ENCODE data around the gene ACKR2.

Gene ACKR2

GRCh38 chr3:42908675-42909074 is 99.4 kb downstream of the ACKR2 start:
- Histone ChIP-seq H3K27me3 (ENCODE audit: insufficient read depth, low read length, poor library complexity, severe bottlenecking) (no peaks in the 10 kb centered on the region), H3F3A (ENCODE audit: low read depth) (no peaks in the 10 kb centered on the region), H2AFZ (ENCODE audit: low read length) (no peak overlapping the region), H3K79me2 (ENCODE audit: insufficient read depth, low read length) (no peaks in the 10 kb centered on the region), H3K9me2 (replicated peaks; ENCODE audit: low read depth, low read length) (no peaks in the 10 kb centered on the region), H3K9ac (ENCODE audit: low read depth, low read length, poor library complexity, severe bottlenecking) (no peak overlapping the region), H3K36me3 (ENCODE audit: insufficient read depth, low read length) (no peaks in the 10 kb centered on the region), H3K4me2 (ENCODE audit: low read depth, low read length, poor library complexity, severe bottlenecking) (no peak overlapping the region), H3K9me3 (ENCODE audit: insufficient read depth, low read depth, low read length) (peaks cover 6% of the 10 kb centered on the region; the same call in 1 of the 2 replicates), H3K4me1 (ENCODE audit: insufficient read depth, low read length, poor library complexity, severe bottlenecking) (no peaks in the 10 kb centered on the region), H3K4me3 (ENCODE audit: low read length, poor library complexity, severe bottlenecking) (no peak overlapping the region), H4K20me1 (ENCODE audit: insufficient read depth, low read length, poor library complexity, severe bottlenecking) (no peaks in the 10 kb centered on the region)
- TF ChIP-seq EZH2phosphoT487 (IDR thresholded peaks at IDR 0.05; ENCODE audit: borderline replicate concordance) (no peak), CTCF (conservative IDR thresholded peaks at IDR 0.05; ENCODE audit: low read length) (no peak)

GRCh38 chr3:42911551-42911950 is 102.3 kb downstream of the ACKR2 start:
- TF ChIP-seq EZH2phosphoT487 (IDR thresholded peaks at IDR 0.05; ENCODE audit: borderline replicate concordance), result no peak
- no peak for TF ChIP-seq CTCF (conservative IDR thresholded peaks at IDR 0.05; ENCODE audit: low read length)
- H3K36me3 ChIP-seq (ENCODE audit: insufficient read depth, low read length), result no peaks in the 10 kb centered on the region
- no peaks in the 10 kb centered on the region for H3K4me1 ChIP-seq (ENCODE audit: insufficient read depth, low read length, poor library complexity, severe bottlenecking)
- H2AFZ ChIP-seq (ENCODE audit: low read length), result no peak overlapping the region
- no peaks in the 10 kb centered on the region for H3F3A ChIP-seq (ENCODE audit: low read depth)
- no peak overlapping the region for H3K4me2 ChIP-seq (ENCODE audit: low read depth, low read length, poor library complexity, severe bottlenecking)
- H3K79me2 ChIP-seq (ENCODE audit: insufficient read depth, low read length), result no peaks in the 10 kb centered on the region
- H3K4me3 ChIP-seq (ENCODE audit: low read length, poor library complexity, severe bottlenecking), result no peak overlapping the region
- no peaks in the 10 kb centered on the region for H3K9me2 ChIP-seq (replicated peaks; ENCODE audit: low read depth, low read length)
- no peaks in the 10 kb centered on the region for H3K27me3 ChIP-seq (ENCODE audit: insufficient read depth, low read length, poor library complexity, severe bottlenecking)
- no peak overlapping the region for H3K9ac ChIP-seq (ENCODE audit: low read depth, low read length, poor library complexity, severe bottlenecking)
- H4K20me1 ChIP-seq (ENCODE audit: insufficient read depth, low read length, poor library complexity, severe bottlenecking), result no peaks in the 10 kb centered on the region
- peaks cover 23% of the 10 kb centered on the region; the same call in 1 of the 2 replicates for H3K9me3 ChIP-seq (ENCODE audit: insufficient read depth, low read depth, low read length)

- Histone ChIP-seq H4K20me1 (ENCODE audit: insufficient read depth, low read length, poor library complexity, severe bottlenecking) (no peaks in the 10 kb centered on the region), H3K27me3 (ENCODE audit: insufficient read depth, low read length, poor library complexity, severe bottlenecking) (no peaks in the 10 kb centered on the region), H2AFZ (ENCODE audit: low read length) (no peak overlapping the region), H3K79me2 (ENCODE audit: insufficient read depth, low read length) (no peaks in the 10 kb centered on the region), H3K36me3 (ENCODE audit: insufficient read depth, low read length) (no peaks in the 10 kb centered on the region), H3K4me1 (ENCODE audit: insufficient read depth, low read length, poor library complexity, severe bottlenecking) (no peaks in the 10 kb centered on the region), H3F3A (ENCODE audit: low read depth) (no peaks in the 10 kb centered on the region), H3K9ac (ENCODE audit: low read depth, low read length, poor library complexity, severe bottlenecking) (no peak overlapping the region), H3K4me2 (ENCODE audit: low read depth, low read length, poor library complexity, severe bottlenecking) (no peak overlapping the region), H3K9me2 (replicated peaks; ENCODE audit: low read depth, low read length) (no peaks in the 10 kb centered on the region), H3K4me3 (ENCODE audit: low read length, poor library complexity, severe bottlenecking) (no peak overlapping the region), H3K9me3 (ENCODE audit: insufficient read depth, low read depth, low read length) (peaks cover 31% of the 10 kb centered on the region)
- no peak for TF ChIP-seq EZH2phosphoT487 (IDR thresholded peaks at IDR 0.05; ENCODE audit: borderline replicate concordance)
- no peak for TF ChIP-seq CTCF (conservative IDR thresholded peaks at IDR 0.05; ENCODE audit: low read length)
These were observed 105.7 kb downstream of the ACKR2 start for GRCh38 chr3:42914771-42915515.
